B cell (primary cell): ENCODE data around the gene ZBTB16. TPM values are rescaled to one million over a fixed set of nuclear protein-coding genes. Genes with fewer than 3 reads are reported as not detected.

Experiments used
- ATAC-seq: fragments of 200-7000 bp; cut with Tn5 transposase; one replicate; pipeline ENCODE4 v1.10.0; 2021; ENCODE audit warnings: low read depth, mild to moderate bottlenecking, moderate number of reproducible peaks, moderate library complexity
- CTCF ChIA-PET: fragments of 350-600 bp; sonication (Branson Sonifier 250); formaldehyde crosslinking; loops from one replicate; lab custom pipeline; 2021; ENCODE audit warnings: antibody characterized with exemption, inconsistent platforms; lab: Charles Lee
- POLR2A ChIA-PET: fragments of 350-600 bp; sonication (Branson Sonifier 250); formaldehyde crosslinking; loops from one replicate; lab custom pipeline; 2021; ENCODE audit warnings: antibody characterized with exemption; lab: Charles Lee
- DNase-seq: peaks from one replicate; pipeline ENCODE4 v3.0.0; 2013
- H2AFZ ChIP-seq: 2 replicates; pipeline ENCODE4 v1.6.1; 2012; ENCODE audit warnings: mild to moderate bottlenecking, low read depth, low read length; ENCODE audit not compliant: insufficient read depth, poor library complexity, severe bottlenecking
- H3K27ac ChIP-seq, 2 donors: 1 replicate in 1 of 2; 2 replicates in 1 of 2; pipeline ENCODE4 v1.5.1; 2012 to 2013; ENCODE audit warnings: low read length in 2 of 2, mild to moderate bottlenecking in 2 of 2, moderate library complexity in 1 of 2
- H3K27me3 ChIP-seq, 4 experiments: fragments of 200-600 bp in 1 of 4; sonication (generic) in 1 of 4; replicated peaks in 1 of 4; 1 replicate in 2 of 4; 2 replicates in 2 of 4; pipeline versions ENCODE4 v1.6.1 to v1.7.0; 2013 to 2016; ENCODE audit warnings: low read length in 3 of 4, mild to moderate bottlenecking in 2 of 4, mixed read lengths in 1 of 4, moderate library complexity in 1 of 4; ENCODE audit not compliant: insufficient read depth in 4 of 4, control insufficient read depth in 3 of 4; ENCODE audit errors: control extremely low read depth in 1 of 4
- H3K36me3 ChIP-seq, 2 experiments: replicated peaks in 1 of 2; 1 replicate in 1 of 2; 2 replicates in 1 of 2; pipeline versions ENCODE4 v1.6.1 to v1.7.1; 2013; ENCODE audit warnings: low read length in 1 of 2; ENCODE audit not compliant: insufficient read depth in 2 of 2, control insufficient read depth in 1 of 2; ENCODE audit errors: control extremely low read depth in 1 of 2, extremely low read depth in 1 of 2
- H3K4me1 ChIP-seq, 2 donors: fragments of 200-600 bp in 1 of 2; sonication (generic) in 1 of 2; 1 replicate in 1 of 2; 2 replicates in 1 of 2; pipeline versions ENCODE4 v1.5.1 to v1.6.1; 2013 to 2017; ENCODE audit warnings: low read length in 2 of 2; ENCODE audit not compliant: control insufficient read depth in 2 of 2, insufficient read depth in 2 of 2
- H3K4me2 ChIP-seq: replicated peaks from 2 replicates; pipeline ENCODE3; 2012; ENCODE audit warnings: mild to moderate bottlenecking, low read depth, low read length; ENCODE audit not compliant: poor library complexity, severe bottlenecking
- H3K4me3 ChIP-seq, 5 experiments: fragments of 200-600 bp in 1 of 5; sonication (generic) in 1 of 5; 1 replicate in 3 of 5; 2 replicates in 2 of 5; pipeline versions ENCODE4 v1.5.1 to v1.7.0; 2011 to 2016; ENCODE audit warnings: low read length in 4 of 5, mild to moderate bottlenecking in 4 of 5, low read depth in 2 of 5, control low read depth in 1 of 5, moderate library complexity in 1 of 5; ENCODE audit not compliant: insufficient read depth in 1 of 5; ENCODE audit errors: control extremely low read depth in 1 of 5, extremely low read depth in 1 of 5
- H3K79me2 ChIP-seq: fragments of 200-600 bp; sonication (generic); one replicate; pipeline ENCODE4 v1.6.0; 2016; ENCODE audit warnings: low read length; ENCODE audit not compliant: control insufficient read depth, insufficient read depth
- H3K9ac ChIP-seq: fragments of 200-600 bp; sonication (generic); 2 replicates; pipeline ENCODE4 v1.6.1; 2017; ENCODE audit warnings: mild to moderate bottlenecking, low read length, moderate library complexity
- H3K9me3 ChIP-seq, 3 donors: one replicate each; pipeline versions ENCODE4 v1.6.1 to v1.7.1; 2013; ENCODE audit warnings: low read length in 2 of 3; ENCODE audit not compliant: control insufficient read depth in 2 of 3, insufficient read depth in 1 of 3; ENCODE audit errors: control extremely low read depth in 1 of 3
- H4K20me1 ChIP-seq: 2 replicates; pipeline ENCODE4 v1.6.0; 2012; ENCODE audit warnings: mild to moderate bottlenecking, low read length; ENCODE audit not compliant: insufficient read depth, control insufficient read depth, poor library complexity, severe bottlenecking
- H3K27ac Mint-ChIP-seq: one replicate; pipeline ENCODE4 v1.8.0; 2021; ENCODE audit warnings: mixed read lengths
- H3K27me3 Mint-ChIP-seq: one replicate; pipeline ENCODE4 v1.8.0; 2021; ENCODE audit warnings: mixed read lengths
- H3K4me1 Mint-ChIP-seq: one replicate; pipeline ENCODE4 v1.8.0; 2021; ENCODE audit warnings: mixed read lengths
- H3K4me3 Mint-ChIP-seq: one replicate; pipeline ENCODE4 v1.8.0; 2021; ENCODE audit warnings: mixed read lengths
- H3K9me3 Mint-ChIP-seq: one replicate; pipeline ENCODE4 v1.8.0; 2022; ENCODE audit warnings: mixed read lengths; ENCODE audit not compliant: insufficient read depth
- EZH2 ChIP-seq: IDR thresholded peaks from 2 replicates; pipeline ENCODE4 v1.6.1; 2012; ENCODE audit warnings: borderline replicate concordance, low read depth, mild to moderate bottlenecking, moderate library complexity, low read length; ENCODE audit not compliant: insufficient read depth, poor library complexity, severe bottlenecking
- WGBS: methylation state at CpG from one replicate; pipeline ENCODE4 v1.1.5; 2013; ENCODE audit warnings: missing lambda C conversion rate; ENCODE audit not compliant: insufficient coverage; 5-methylcytosine and 5-hydroxymethylcytosine counted together
- intact Hi-C: fragments of 100-400 bp; cut with micrococcal nuclease; formaldehyde crosslinking; loops from one replicate; pipeline ENCODE4 v1.10.0; 2022
- polyA plus RNA-seq: library from polyadenylated mRNA; depleted of rRNA; stranded (reverse); fragments of >200 nt; gene quantifications from 2 replicates; pipeline ENCODE4 v1.2.3, GENCODE V29; 2012
- total RNA-seq, 2 donors: library from RNA; stranded (reverse); fragments of 120-200 nt in 1 of 2; gene quantifications; 1 replicate in 1 of 2; 2 replicates in 1 of 2; pipeline versions ENCODE4 v1.2.3 to v1.2.4, GENCODE V29; 2013 to 2022
- TF ChIP-seq, protein P1 (sequence below): fragments of 200-600 bp; IDR thresholded peaks from one replicate; pipeline ENCODE4 v1.8.0; 2022; ENCODE audit warnings: antibody characterized with exemption, mild to moderate bottlenecking

ZBTB16 gene
- total and polyA plus RNA-seq, 2 donors (not counting 1 experiment from before 2014, with no cell fraction given) = 16.0 to 20.6 TPM

DNA sequence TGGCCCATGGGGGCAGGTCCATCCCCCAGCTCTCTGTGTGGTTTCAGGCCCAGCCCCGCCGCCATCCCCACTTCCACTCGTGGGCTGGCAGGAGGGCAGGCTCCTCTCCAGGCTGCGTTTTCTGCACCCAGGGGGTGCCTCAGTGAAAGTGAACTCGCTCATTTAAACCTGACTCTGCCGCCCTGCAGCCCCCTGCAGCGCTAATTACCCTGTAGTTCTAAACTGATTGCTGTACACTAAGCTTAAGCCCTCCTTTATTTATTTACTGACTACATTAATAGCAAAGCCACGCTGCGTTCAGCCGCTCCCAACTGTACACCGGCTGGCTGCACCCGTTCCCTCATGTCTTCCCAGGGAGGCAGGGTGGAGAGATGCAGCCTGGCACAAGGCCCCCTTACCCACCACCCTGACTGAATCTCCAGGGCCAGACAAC, 200.1 kb downstream of the ZBTB16 start:
- Histone ChIP-seq H3K36me3 (no peaks in the 10 kb centered on the region), H3K9ac (no peak overlapping the region), H3K79me2 (no peaks in the 10 kb centered on the region), H3K4me2 (peak overlapping the region; percentile 58), H3K27me3 (peaks cover 0 to 3% (median 0%) of the 10 kb centered on the region in 4 experiments), H3K27ac (peak overlapping the region; percentile 84 to 89), H3K4me3 (no peak overlapping the region), H3K4me1 (peaks cover 30 to 34% of the 10 kb centered on the region in 2 donors), H2AFZ (peak overlapping the region; percentile 41), H4K20me1 (no peaks in the 10 kb centered on the region), H3K9me3 (no peaks in the 10 kb centered on the region)
- H3K9me3 Mint-ChIP-seq = no peaks in the 10 kb centered on the region
- TF ChIP-seq, protein P1, sequence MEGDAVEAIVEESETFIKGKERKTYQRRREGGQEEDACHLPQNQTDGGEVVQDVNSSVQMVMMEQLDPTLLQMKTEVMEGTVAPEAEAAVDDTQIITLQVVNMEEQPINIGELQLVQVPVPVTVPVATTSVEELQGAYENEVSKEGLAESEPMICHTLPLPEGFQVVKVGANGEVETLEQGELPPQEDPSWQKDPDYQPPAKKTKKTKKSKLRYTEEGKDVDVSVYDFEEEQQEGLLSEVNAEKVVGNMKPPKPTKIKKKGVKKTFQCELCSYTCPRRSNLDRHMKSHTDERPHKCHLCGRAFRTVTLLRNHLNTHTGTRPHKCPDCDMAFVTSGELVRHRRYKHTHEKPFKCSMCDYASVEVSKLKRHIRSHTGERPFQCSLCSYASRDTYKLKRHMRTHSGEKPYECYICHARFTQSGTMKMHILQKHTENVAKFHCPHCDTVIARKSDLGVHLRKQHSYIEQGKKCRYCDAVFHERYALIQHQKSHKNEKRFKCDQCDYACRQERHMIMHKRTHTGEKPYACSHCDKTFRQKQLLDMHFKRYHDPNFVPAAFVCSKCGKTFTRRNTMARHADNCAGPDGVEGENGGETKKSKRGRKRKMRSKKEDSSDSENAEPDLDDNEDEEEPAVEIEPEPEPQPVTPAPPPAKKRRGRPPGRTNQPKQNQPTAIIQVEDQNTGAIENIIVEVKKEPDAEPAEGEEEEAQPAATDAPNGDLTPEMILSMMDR = no peak
- no peak for TF ChIP-seq EZH2
- H3K27ac Mint-ChIP-seq = peak overlapping the region; percentile 88
- 79% methylated on average over 12 of the region's 12 CpGs for WGBS
- intact Hi-C loops = loop anchor here (2.0 kb wide), 2 partner anchors 73 to 199 kb away; no protein-coding TSS in a partner anchor
- ATAC-seq (no peak), DNase-seq (no peak)
- peaks cover 32% of the 10 kb centered on the region for H3K4me1 Mint-ChIP-seq
- ChIA-PET POLR2A (interaction anchor here (0.5 to 3.9 kb wide), 8 partner anchors 72 to 363 kb away, joined by 3 to 17 read pairs (median 4); no protein-coding TSS in a partner anchor), CTCF (interaction anchor here (1.0 to 12.3 kb wide), 35 partner anchors 9 to 946 kb away, joined by 3 to 592 read pairs (median 13); partner anchors contain the start of genes HTR3A, HTR3B, TTC12 and ZBTB16)
- H3K27me3 Mint-ChIP-seq = no peaks in the 10 kb centered on the region
- H3K4me3 Mint-ChIP-seq = peak overlapping the region; percentile 32

DNA sequence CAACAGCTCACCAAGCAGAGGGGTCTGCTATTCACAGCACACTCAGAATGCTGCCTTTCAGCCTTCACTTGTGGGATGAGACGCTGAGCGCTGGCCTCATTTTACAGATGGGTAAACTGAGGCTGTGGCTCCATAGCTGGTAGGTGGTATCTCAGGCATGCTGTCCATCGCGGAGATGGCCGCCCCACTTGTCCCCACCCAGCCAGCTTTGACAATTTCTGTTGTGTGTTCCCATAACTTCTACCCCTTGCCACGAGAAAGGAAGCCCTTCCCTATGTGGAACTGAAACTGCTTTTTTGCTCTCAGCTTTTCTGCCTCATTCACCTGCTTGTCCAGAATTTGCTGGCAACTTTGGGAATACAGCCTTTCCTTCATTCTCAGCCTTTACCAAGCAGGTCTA, 200.6 kb downstream of the ZBTB16 start:
- Histone ChIP-seq H3K9me3 (no peaks in the 10 kb centered on the region), H3K79me2 (no peaks in the 10 kb centered on the region), H3K36me3 (no peaks in the 10 kb centered on the region), H4K20me1 (no peaks in the 10 kb centered on the region), H3K27me3 (peaks cover 0 to 3% (median 0%) of the 10 kb centered on the region in 4 experiments), H3K4me2 (peak overlapping the region; percentile 58), H3K4me1 (peaks cover 30 to 34% of the 10 kb centered on the region in 2 donors), H3K9ac (no peak overlapping the region), H2AFZ (no peak overlapping the region), H3K4me3 (no peak overlapping the region), H3K27ac (peak overlapping the region in 1 of 2 donors; percentile 24)
- 68% methylated on average over 4 of the region's 6 CpGs for WGBS
- peak overlapping the region; percentile 73 for H3K27ac Mint-ChIP-seq
- DNase-seq = no peak
- H3K4me1 Mint-ChIP-seq = peaks cover 32% of the 10 kb centered on the region
- ATAC-seq = no peak
- no peaks in the 10 kb centered on the region for H3K9me3 Mint-ChIP-seq
- ChIA-PET CTCF (interaction anchor here (0.6 to 12.3 kb wide), 54 partner anchors 9 to 947 kb away, joined by 3 to 592 read pairs (median 9); partner anchors contain the start of genes HTR3A, HTR3B, TTC12 and ZBTB16), POLR2A (interaction anchor here (0.5 to 3.9 kb wide), 6 partner anchors 80 to 364 kb away, joined by 3 to 17 read pairs (median 6); no protein-coding TSS in a partner anchor)
- H3K27me3 Mint-ChIP-seq = no peaks in the 10 kb centered on the region
- peak overlapping the region; percentile 40 for H3K4me3 Mint-ChIP-seq
- TF ChIP-seq, protein P1 = no peak
- no peak for TF ChIP-seq EZH2
- intact Hi-C loops = no loop called here
